Prostate gland (tissue), 2 donors: ENCODE data around the gene RIF1. TPM values are rescaled to one million over a fixed set of nuclear protein-coding genes. Genes with fewer than 3 reads are reported as not detected.

Experiments
- DNase-seq: peaks from one replicate; pipeline ENCODE4 v3.0.0-alpha.2; 2019; ENCODE audit warnings: low spot score
- H3K27ac ChIP-seq, 2 donors: fragments of 200-600 bp; sonication (generic); 2 replicates each; pipeline ENCODE4 v1.5.1; 2017 to 2019
- H3K27me3 ChIP-seq: fragments of 200-600 bp; sonication (generic); replicated peaks from 2 replicates; pipeline ENCODE4 v1.5.1; 2019; ENCODE audit not compliant: insufficient read depth
- H3K36me3 ChIP-seq, 2 donors: fragments of 200-600 bp; sonication (generic); 1 replicate in 1 of 2; 2 replicates in 1 of 2; pipeline versions ENCODE4 v1.5.1 to v1.8.1; 2017 to 2019
- H3K4me1 ChIP-seq: fragments of 200-600 bp; sonication (generic); replicated peaks from 2 replicates; pipeline ENCODE4 v1.5.1; 2019
- H3K4me3 ChIP-seq, 2 donors: fragments of 200-600 bp; sonication (generic); 2 replicates each; pipeline ENCODE4 v1.5.1; 2017 to 2019
- H3K9me3 ChIP-seq: fragments of 200-600 bp; sonication (generic); 2 replicates; pipeline ENCODE4 v1.5.1; 2017
- POLR2A ChIP-seq: fragments of 450-650 bp; IDR thresholded peaks from one replicate; pipeline ENCODE4 v1.6.1; 2016; ENCODE audit warnings: antibody characterized with exemption, mild to moderate bottlenecking
- POLR2AphosphoS5 ChIP-seq: sonication (generic); formaldehyde crosslinking; IDR thresholded peaks from one replicate; pipeline ENCODE4 v1.6.1; 2017; ENCODE audit warnings: antibody characterized with exemption
- WGBS: methylation state at CpG from one replicate; pipeline ENCODE4 v1.1.5; 2018; 5-methylcytosine and 5-hydroxymethylcytosine counted together
- intact Hi-C: fragments of 100-400 bp; cut with DNase I; formaldehyde crosslinking; loops from one replicate; pipeline ENCODE4 v1.14.2; 2022
- total RNA-seq, 2 donors: library from RNA; depleted of rRNA; stranded (reverse); fragments of >200 nt; gene quantifications; one replicate each; pipeline ENCODE4 v1.1.0, GENCODE V29; 2016
- TF ChIP-seq, protein P1 (sequence below), 4 experiments: fragments of 200-600 bp in 2 of 4; fragments of 450-650 bp in 2 of 4; sonication (generic) in 2 of 4; IDR thresholded peaks; 1 replicate in 3 of 4; 2 replicates in 1 of 4; pipeline ENCODE4 v1.5.1; 2016 to 2019; ENCODE audit warnings: antibody characterized with exemption in 4 of 4, mild to moderate bottlenecking in 2 of 4, moderate library complexity in 2 of 4

The RIF1 gene
- total RNA-seq, 2 donors from 2014 or later: 28.1 to 38.2 TPM

DNA sequence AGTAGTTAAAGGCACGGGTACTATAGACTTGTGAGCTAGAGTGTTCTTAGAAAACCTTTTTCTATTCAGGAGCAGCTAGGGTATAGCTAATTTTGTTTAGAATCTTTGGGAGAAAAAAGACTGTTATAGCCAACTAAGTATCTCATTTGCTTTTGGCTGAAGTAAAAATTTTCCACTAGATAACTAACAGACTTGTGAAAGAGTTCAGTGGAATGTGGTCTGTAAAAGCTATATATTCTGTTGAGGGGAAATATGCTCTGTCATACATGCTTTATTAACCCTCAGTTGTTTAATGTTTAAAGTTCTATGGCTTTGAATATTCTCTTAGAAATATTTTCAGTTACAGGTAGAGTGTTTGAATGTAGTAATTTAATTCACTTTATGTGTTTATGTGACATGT lies 49.7 kb downstream of the RIF1 start:
- Histone ChIP-seq H3K4me3 (no peak overlapping the region), H3K4me1 (no peaks in the 10 kb centered on the region), H3K9me3 (no peaks in the 10 kb centered on the region), H3K27me3 (no peaks in the 10 kb centered on the region), H3K27ac (no peak overlapping the region), H3K36me3 (no peaks in the 10 kb centered on the region)
- no peak for TF ChIP-seq POLR2AphosphoS5
- no peak for TF ChIP-seq POLR2A
- TF ChIP-seq, protein P1, sequence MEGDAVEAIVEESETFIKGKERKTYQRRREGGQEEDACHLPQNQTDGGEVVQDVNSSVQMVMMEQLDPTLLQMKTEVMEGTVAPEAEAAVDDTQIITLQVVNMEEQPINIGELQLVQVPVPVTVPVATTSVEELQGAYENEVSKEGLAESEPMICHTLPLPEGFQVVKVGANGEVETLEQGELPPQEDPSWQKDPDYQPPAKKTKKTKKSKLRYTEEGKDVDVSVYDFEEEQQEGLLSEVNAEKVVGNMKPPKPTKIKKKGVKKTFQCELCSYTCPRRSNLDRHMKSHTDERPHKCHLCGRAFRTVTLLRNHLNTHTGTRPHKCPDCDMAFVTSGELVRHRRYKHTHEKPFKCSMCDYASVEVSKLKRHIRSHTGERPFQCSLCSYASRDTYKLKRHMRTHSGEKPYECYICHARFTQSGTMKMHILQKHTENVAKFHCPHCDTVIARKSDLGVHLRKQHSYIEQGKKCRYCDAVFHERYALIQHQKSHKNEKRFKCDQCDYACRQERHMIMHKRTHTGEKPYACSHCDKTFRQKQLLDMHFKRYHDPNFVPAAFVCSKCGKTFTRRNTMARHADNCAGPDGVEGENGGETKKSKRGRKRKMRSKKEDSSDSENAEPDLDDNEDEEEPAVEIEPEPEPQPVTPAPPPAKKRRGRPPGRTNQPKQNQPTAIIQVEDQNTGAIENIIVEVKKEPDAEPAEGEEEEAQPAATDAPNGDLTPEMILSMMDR (IDR thresholded peaks at IDR 0.05): no peak
- WGBS: 88% methylated on average over 1 of the region's 1 CpG
- no peak for DNase-seq
- intact Hi-C loops: no loop called here

DNA sequence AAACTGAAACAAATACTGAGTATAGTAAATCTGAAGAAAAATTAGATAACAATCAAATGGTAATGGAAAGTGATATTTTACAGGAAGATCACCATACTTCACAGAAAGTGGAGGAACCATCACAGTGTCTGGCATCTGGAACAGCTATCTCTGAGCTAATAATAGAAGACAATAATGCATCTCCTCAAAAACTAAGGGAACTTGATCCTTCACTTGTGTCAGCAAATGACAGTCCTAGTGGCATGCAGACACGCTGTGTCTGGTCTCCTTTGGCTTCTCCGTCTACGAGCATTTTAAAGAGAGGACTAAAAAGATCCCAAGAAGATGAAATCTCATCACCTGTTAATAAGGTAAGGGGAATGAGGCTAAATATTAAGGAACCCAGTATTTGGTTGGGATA lies 56.1 kb downstream of the RIF1 start:
- Histone ChIP-seq H3K4me3 (no peak overlapping the region), H3K36me3 (no peaks in the 10 kb centered on the region), H3K9me3 (no peaks in the 10 kb centered on the region), H3K27me3 (no peaks in the 10 kb centered on the region), H3K4me1 (no peaks in the 10 kb centered on the region), H3K27ac (no peak overlapping the region)
- TF ChIP-seq POLR2A (no peak), POLR2AphosphoS5 (no peak)
- TF ChIP-seq, protein P1 (IDR thresholded peaks at IDR 0.05): no peak
- intact Hi-C loops: no loop called here
- DNase-seq: no peak
- WGBS: 100% methylated on average over 3 of the region's 3 CpGs

DNA sequence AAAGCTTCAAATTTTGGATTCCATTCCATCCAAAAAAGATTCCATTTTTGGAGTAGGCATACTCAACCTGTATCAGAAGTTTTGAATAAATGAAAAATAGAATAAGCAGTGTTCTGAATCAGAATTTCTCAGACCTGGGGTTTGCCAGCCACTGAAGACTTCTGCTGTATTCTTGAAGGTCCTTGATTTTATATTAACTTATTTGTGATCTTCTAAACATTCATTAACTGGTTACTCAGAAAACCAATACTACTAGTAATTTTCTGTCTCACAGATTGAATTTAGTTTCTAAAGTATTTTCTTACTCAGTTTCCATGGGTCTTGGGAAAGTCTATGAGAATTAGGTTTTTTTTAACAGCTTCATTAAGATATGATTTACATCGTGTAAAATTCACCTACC lies 60.9 kb downstream of the RIF1 start:
- Histone ChIP-seq H3K27me3 (no peaks in the 10 kb centered on the region), H3K27ac (no peak overlapping the region), H3K9me3 (no peaks in the 10 kb centered on the region), H3K36me3 (no peaks in the 10 kb centered on the region), H3K4me3 (no peak overlapping the region), H3K4me1 (no peaks in the 10 kb centered on the region)
- TF ChIP-seq, protein P1 (IDR thresholded peaks at IDR 0.05): no peak
- TF ChIP-seq POLR2AphosphoS5 (no peak), POLR2A (no peak)
- intact Hi-C loops: no loop called here
- WGBS: 98% methylated on average over 1 of the region's 1 CpG
- no peak for DNase-seq

DNA sequence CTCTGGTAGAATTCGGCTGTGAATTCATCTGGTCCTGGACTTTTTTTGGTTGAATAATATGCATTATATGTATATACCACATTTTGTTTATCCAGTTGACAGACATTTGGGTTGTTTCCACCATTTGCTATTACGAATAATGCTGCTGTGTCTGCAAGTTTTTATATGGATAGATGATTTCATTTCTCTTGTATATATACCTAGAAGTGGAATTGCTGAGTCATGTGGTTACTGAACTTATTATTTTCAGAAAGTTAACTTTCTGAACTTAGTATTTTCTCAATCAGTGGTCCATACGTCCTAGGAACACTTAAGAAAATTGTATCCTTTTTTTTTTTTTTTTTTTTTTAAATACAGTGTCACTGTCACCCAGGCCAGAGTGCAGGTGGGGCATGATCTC lies 63.3 kb downstream of the RIF1 start:
- no peaks in the 10 kb centered on the region for H3K36me3 ChIP-seq

DNA sequence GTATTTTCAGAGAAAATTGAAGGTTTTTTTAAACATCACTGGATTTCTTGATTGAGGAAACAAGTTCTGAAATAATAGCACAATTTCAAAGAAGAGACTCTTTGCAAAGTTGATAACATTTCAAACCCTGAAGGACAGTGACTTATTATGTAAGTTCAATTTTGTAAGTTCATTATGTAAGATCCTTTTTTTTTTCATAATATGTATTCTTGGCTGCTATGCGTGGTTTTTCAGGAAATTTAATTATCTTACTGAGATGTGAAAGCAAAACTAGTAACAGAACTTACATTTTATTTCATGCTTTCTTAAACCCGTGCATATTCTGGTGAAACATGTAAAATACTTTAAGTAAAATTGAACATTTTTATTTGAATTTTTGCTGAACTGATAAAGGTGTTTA lies 65.4 kb downstream of the RIF1 start:
- intact Hi-C loops: no loop called here
- Histone ChIP-seq H3K9me3 (no peaks in the 10 kb centered on the region), H3K27ac (no peak overlapping the region), H3K36me3 (no peaks in the 10 kb centered on the region), H3K4me3 (no peak overlapping the region), H3K4me1 (no peaks in the 10 kb centered on the region), H3K27me3 (no peaks in the 10 kb centered on the region)
- no peak for DNase-seq
- TF ChIP-seq, protein P1 (IDR thresholded peaks at IDR 0.05): no peak
- TF ChIP-seq POLR2A (no peak), POLR2AphosphoS5 (no peak)
- WGBS: 82% methylated on average over 2 of the region's 2 CpGs

More for the DNA sequence above, 63.3 kb downstream of the RIF1 start:
- H3K4me3 ChIP-seq: no peak overlapping the region
- no peak for TF ChIP-seq POLR2A
- TF ChIP-seq, protein P1 (IDR thresholded peaks at IDR 0.05): no peak
- TF ChIP-seq POLR2AphosphoS5: no peak
- H3K27ac ChIP-seq: no peak overlapping the region
- no peak for DNase-seq
- no peaks in the 10 kb centered on the region for H3K4me1 ChIP-seq
- intact Hi-C loops: no loop called here
- WGBS: 87% methylated on average over 3 of the region's 3 CpGs
- H3K9me3 ChIP-seq: no peaks in the 10 kb centered on the region
- H3K27me3 ChIP-seq: no peaks in the 10 kb centered on the region
